Astrocyte (in vitro differentiated cells and primary cell): ENCODE data around the gene POGZ. TPM values are rescaled to one million over a fixed set of nuclear protein-coding genes. Genes with fewer than 3 reads are reported as not detected.
"Not testable (repeated sequence)": the region's sequence is repeated elsewhere in the genome, so short reads cannot be mapped to it uniquely, and the experiment has no call there.

ENCODE experiments used
- DNase-seq: peaks from one replicate; pipeline ENCODE4 v3.0.0-alpha.2; 2010; ENCODE audit warnings: low read depth
- FAIRE-seq: peaks from 2 replicates; lab custom pipeline; 2011; peaks lifted over from hg19 to GRCh38; lab: Jason Lieb, UNC
- H2AFZ ChIP-seq: 2 replicates; pipeline ENCODE4 v1.6.0; 2012; ENCODE audit warnings: low read depth, low read length, inconsistent platforms
- H3K27ac ChIP-seq: 2 replicates; pipeline ENCODE4 v1.5.1; 2011; ENCODE audit warnings: low read depth, low read length, inconsistent platforms
- H3K27me3 ChIP-seq: 2 replicates; pipeline ENCODE4 v1.6.0; 2011; ENCODE audit warnings: low read length, inconsistent platforms; ENCODE audit not compliant: insufficient read depth
- H3K36me3 ChIP-seq: 2 replicates; pipeline ENCODE4 v1.5.1; 2011; ENCODE audit warnings: low read length, inconsistent platforms; ENCODE audit not compliant: insufficient read depth
- H3K4me1 ChIP-seq: 2 replicates; pipeline ENCODE4 v1.5.1; 2011; ENCODE audit warnings: low read length, inconsistent platforms; ENCODE audit not compliant: insufficient read depth
- H3K4me2 ChIP-seq: 2 replicates; pipeline ENCODE4 v1.6.0; 2012; ENCODE audit warnings: low read length, inconsistent platforms
- H3K4me3 ChIP-seq: 2 replicates; pipeline ENCODE4 v1.5.1; 2011; ENCODE audit warnings: low read depth, mild to moderate bottlenecking, low read length, inconsistent platforms; ENCODE audit not compliant: insufficient read depth
- H3K79me2 ChIP-seq: 2 replicates; pipeline ENCODE4 v1.6.0; 2012; ENCODE audit warnings: mild to moderate bottlenecking, low read length, inconsistent platforms; ENCODE audit not compliant: insufficient read depth
- H3K9ac ChIP-seq: 2 replicates; pipeline ENCODE4 v1.6.0; 2012; ENCODE audit warnings: mild to moderate bottlenecking, low read length, inconsistent platforms
- H3K9me3 ChIP-seq: 2 replicates; pipeline ENCODE4 v1.5.1; 2012; ENCODE audit warnings: low read depth, mild to moderate bottlenecking, low read length, inconsistent platforms; ENCODE audit not compliant: insufficient read depth
- H4K20me1 ChIP-seq: 2 replicates; pipeline ENCODE4 v1.6.0; 2012; ENCODE audit warnings: low read length, inconsistent platforms; ENCODE audit not compliant: insufficient read depth
- H3K27ac Mint-ChIP-seq: one replicate; pipeline ENCODE4 v1.8.0; 2021; ENCODE audit warnings: mild to moderate bottlenecking, mixed read lengths; ENCODE audit not compliant: unreplicated experiment
- H3K27me3 Mint-ChIP-seq: one replicate; pipeline ENCODE4 v1.8.0; 2021; ENCODE audit warnings: low read depth, mixed read lengths; ENCODE audit not compliant: unreplicated experiment
- H3K36me3 Mint-ChIP-seq: one replicate; pipeline ENCODE4 v1.8.0; 2021; ENCODE audit warnings: low read depth, mixed read lengths; ENCODE audit not compliant: unreplicated experiment
- H3K4me1 Mint-ChIP-seq: one replicate; pipeline ENCODE4 v1.8.0; 2021; ENCODE audit warnings: low read depth, mixed read lengths; ENCODE audit not compliant: unreplicated experiment
- H3K4me3 Mint-ChIP-seq: one replicate; pipeline ENCODE4 v1.8.0; 2021; ENCODE audit warnings: mild to moderate bottlenecking, moderate library complexity, mixed read lengths; ENCODE audit not compliant: unreplicated experiment
- H3K9me3 Mint-ChIP-seq: one replicate; pipeline ENCODE4 v1.8.0; 2021; ENCODE audit warnings: mild to moderate bottlenecking, mixed read lengths; ENCODE audit not compliant: unreplicated experiment
- EZH2 ChIP-seq: IDR thresholded peaks from 2 replicates; pipeline ENCODE4 v1.6.1; 2012; ENCODE audit warnings: mild to moderate bottlenecking, low read length, inconsistent platforms; ENCODE audit not compliant: insufficient read depth
- total RNA-seq: library from RNA; stranded (reverse); gene quantifications from 2 replicates; pipeline ENCODE4 v1.2.1, GENCODE V29; 2021
- TF ChIP-seq, protein P1 (sequence below): IDR thresholded peaks from 2 replicates; pipeline ENCODE4 v1.5.1; 2011; ENCODE audit warnings: low read depth, mild to moderate bottlenecking, inconsistent platforms, low read length, moderate library complexity; ENCODE audit not compliant: insufficient read depth

Gene POGZ
- total RNA-seq, 1 donor from 2014 or later = 63.9 TPM

DNA sequence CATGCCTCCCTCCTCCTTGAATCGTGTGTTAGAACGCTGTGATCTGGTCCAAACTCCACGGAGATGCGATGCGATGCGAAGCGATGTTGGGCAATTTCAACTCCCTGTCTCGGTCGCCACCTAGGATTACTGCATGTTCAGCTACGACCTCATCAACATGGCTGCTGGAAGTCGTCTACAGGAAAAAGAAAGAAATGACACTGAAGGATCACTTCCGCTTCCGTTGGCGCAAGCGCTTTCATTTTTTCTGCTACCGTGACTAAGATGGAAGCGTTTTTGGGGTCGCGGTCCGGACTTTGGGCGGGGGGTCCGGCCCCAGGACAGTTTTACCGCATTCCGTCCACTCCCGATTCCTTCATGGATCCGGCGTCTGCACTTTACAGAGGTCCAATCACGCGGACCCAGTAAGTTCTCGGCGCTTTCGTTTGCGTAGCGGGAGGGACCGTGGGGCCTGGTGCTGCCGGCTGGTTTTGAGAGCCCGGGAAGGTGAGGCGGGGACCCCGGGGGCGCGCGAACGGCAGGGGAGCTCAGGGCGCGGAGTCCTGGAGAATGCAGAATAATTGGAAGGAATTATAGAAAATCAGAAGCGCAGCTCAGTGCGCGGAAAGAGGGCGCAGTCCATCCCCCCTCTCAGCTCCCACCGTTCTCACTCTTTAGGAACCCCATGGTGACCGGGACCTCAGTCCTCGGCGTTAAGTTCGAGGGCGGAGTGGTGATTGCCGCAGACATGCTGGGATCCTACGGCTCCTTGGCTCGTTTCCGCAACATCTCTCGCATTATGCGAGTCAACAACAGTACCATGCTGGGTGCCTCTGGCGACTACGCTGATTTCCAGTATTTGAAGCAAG, 59.7 kb downstream of the POGZ start, which contains the start of gene PSMB4:
PSMB4 (plus strand) TSS at position 250 of the 848 bp plus-strand sequence; CDS start at position 265, 15 bp downstream.
- peak within 1 kb of the TSS; percentile 96 for H3K4me3 Mint-ChIP-seq
- peaks cover 13% of the 10 kb centered on the region for H3K36me3 Mint-ChIP-seq
- DNase-seq (peak; percentile 92), FAIRE-seq (peak; percentile 93)
- TF ChIP-seq, protein P1, sequence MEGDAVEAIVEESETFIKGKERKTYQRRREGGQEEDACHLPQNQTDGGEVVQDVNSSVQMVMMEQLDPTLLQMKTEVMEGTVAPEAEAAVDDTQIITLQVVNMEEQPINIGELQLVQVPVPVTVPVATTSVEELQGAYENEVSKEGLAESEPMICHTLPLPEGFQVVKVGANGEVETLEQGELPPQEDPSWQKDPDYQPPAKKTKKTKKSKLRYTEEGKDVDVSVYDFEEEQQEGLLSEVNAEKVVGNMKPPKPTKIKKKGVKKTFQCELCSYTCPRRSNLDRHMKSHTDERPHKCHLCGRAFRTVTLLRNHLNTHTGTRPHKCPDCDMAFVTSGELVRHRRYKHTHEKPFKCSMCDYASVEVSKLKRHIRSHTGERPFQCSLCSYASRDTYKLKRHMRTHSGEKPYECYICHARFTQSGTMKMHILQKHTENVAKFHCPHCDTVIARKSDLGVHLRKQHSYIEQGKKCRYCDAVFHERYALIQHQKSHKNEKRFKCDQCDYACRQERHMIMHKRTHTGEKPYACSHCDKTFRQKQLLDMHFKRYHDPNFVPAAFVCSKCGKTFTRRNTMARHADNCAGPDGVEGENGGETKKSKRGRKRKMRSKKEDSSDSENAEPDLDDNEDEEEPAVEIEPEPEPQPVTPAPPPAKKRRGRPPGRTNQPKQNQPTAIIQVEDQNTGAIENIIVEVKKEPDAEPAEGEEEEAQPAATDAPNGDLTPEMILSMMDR = peak; percentile 35
- no peak for TF ChIP-seq EZH2
- Histone ChIP-seq H3K4me1 (peaks cover 14% of the 10 kb centered on the region), H3K9ac (peak within 1 kb of the TSS; percentile 98), H3K79me2 (peaks cover 36% of the 10 kb centered on the region), H3K9me3 (no peaks in the 10 kb centered on the region), H2AFZ (peak within 1 kb of the TSS; percentile 83), H3K4me2 (peak within 1 kb of the TSS; percentile 95), H3K36me3 (peaks cover 37% of the 10 kb centered on the region), H4K20me1 (peaks cover 41% of the 10 kb centered on the region), H3K4me3 (peak within 1 kb of the TSS; percentile 93), H3K27me3 (no peaks in the 10 kb centered on the region), H3K27ac (peak within 1 kb of the TSS; percentile 95)
- H3K27me3 Mint-ChIP-seq = no peaks in the 10 kb centered on the region
- peaks cover 4% of the 10 kb centered on the region for H3K9me3 Mint-ChIP-seq
- peaks cover 17% of the 10 kb centered on the region for H3K4me1 Mint-ChIP-seq
- peak within 1 kb of the TSS; percentile 99 for H3K27ac Mint-ChIP-seq

DNA sequence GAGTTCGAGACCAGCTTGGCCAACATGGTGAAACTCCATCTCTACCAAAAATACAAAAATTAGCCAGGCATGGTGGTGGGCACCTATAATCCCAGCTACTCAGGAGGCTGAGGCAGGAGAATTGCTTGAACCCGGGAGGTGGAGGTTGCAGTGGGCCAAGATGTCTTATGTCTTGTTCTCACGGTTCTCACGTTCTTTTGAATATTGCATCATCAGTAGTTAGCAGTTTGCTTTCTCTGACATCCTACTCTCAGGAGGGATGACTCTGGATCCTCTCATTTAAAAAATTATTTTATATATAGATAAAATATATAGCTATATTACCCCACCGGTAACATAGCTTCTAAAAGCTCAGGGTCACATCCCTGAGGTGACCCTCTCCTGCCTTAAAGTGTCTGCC, 63.0 kb downstream of the POGZ start:
- not testable (repeated sequence) for H3K9me3 ChIP-seq, H3K27ac ChIP-seq, DNase-seq, H2AFZ ChIP-seq, H3K4me2 ChIP-seq, H3K4me1 Mint-ChIP-seq, H3K9me3 Mint-ChIP-seq, H3K27me3 ChIP-seq, FAIRE-seq, H3K27ac Mint-ChIP-seq, H3K9ac ChIP-seq, H3K4me3 ChIP-seq, H3K4me3 Mint-ChIP-seq, H3K36me3 Mint-ChIP-seq, H3K27me3 Mint-ChIP-seq
- H3K4me1 ChIP-seq = peaks cover 11% of the 10 kb centered on the region
- peaks cover 11% of the 10 kb centered on the region for H3K36me3 ChIP-seq
- H4K20me1 ChIP-seq = peaks cover 15% of the 10 kb centered on the region
- H3K79me2 ChIP-seq = peaks cover 19% of the 10 kb centered on the region

DNA sequence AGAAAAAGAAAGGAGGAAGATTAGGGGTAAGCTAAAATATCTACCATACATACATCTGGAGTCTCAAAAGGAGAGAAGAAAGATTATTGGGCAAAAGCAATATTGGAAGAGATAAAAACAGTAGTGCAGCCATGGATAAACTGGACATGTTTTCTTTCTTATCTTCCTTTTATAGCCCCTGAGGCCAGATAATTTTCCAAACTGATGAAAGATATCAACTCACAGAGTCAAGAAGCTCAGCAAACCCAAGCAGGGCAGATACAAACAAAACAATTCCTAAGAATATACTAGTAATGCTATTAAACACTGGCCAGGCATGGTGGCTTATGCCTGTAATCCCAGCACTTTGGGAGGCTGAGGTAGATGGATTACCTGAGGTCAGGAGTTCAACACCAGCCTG, 65.7 kb downstream of the POGZ start:
- no peak overlapping the region for H3K4me3 ChIP-seq
- no peak overlapping the region for H3K4me3 Mint-ChIP-seq
- FAIRE-seq (no peak), DNase-seq (no peak)
- no peak overlapping the region for H3K27ac ChIP-seq
- H3K36me3 ChIP-seq = no peaks in the 10 kb centered on the region
- H2AFZ ChIP-seq = no peak overlapping the region
- no peak overlapping the region for H3K9ac ChIP-seq
- H3K9me3 ChIP-seq = no peaks in the 10 kb centered on the region
- TF ChIP-seq, protein P1 = no peak
- no peak for TF ChIP-seq EZH2
- no peaks in the 10 kb centered on the region for H3K4me1 ChIP-seq
- H3K9me3 Mint-ChIP-seq = peaks cover 5% of the 10 kb centered on the region
- peaks cover 1% of the 10 kb centered on the region for H3K36me3 Mint-ChIP-seq
- peaks cover 4% of the 10 kb centered on the region for H3K27me3 ChIP-seq
- H4K20me1 ChIP-seq = no peaks in the 10 kb centered on the region
- no peaks in the 10 kb centered on the region for H3K27me3 Mint-ChIP-seq
- no peak overlapping the region for H3K27ac Mint-ChIP-seq
- no peaks in the 10 kb centered on the region for H3K79me2 ChIP-seq
- no peak overlapping the region for H3K4me2 ChIP-seq
- no peaks in the 10 kb centered on the region for H3K4me1 Mint-ChIP-seq
